HepG2 (cell line): ENCODE measurements around the gene MT1G. TPM values are rescaled to one million over a fixed set of nuclear protein-coding genes. Genes with fewer than 3 reads are reported as not detected.

Experiments
- BATF2 ChIP-seq: sonication (generic); formaldehyde crosslinking; IDR thresholded peaks from 2 replicates; pipeline ENCODE4 v1.8.0; 2022; ENCODE audit warnings: mild to moderate bottlenecking, missing genetic modification reagents, moderate library complexity
- CCAR2 ChIP-seq: fragments of 200-400 bp; formaldehyde crosslinking; optimal IDR thresholded peaks from 2 replicates; pipeline ENCODE3; 2018; ENCODE audit warnings: low read depth, mild to moderate bottlenecking, low read length, moderate library complexity
- GPBP1L1 ChIP-seq: sonication (generic); formaldehyde crosslinking; IDR thresholded peaks from 2 replicates; pipeline ENCODE4 v1.5.0; 2020; ENCODE audit warnings: mild to moderate bottlenecking, missing genetic modification reagents
- PTBP1 ChIP-seq: fragments of 200-400 bp; formaldehyde crosslinking; IDR thresholded peaks from 2 replicates; pipeline ENCODE4 v1.6.1; 2018; ENCODE audit warnings: low read length, low read depth; ENCODE audit not compliant: poor library complexity, severe bottlenecking
- SP4 ChIP-seq: sonication (generic); formaldehyde crosslinking; IDR thresholded peaks from 2 replicates; pipeline ENCODE4 v1.8.1; 2023; ENCODE audit warnings: mild to moderate bottlenecking, missing genetic modification reagents
- ZBTB25 ChIP-seq: IDR thresholded peaks from 2 replicates; pipeline ENCODE4 v1.6.1; 2018; ENCODE audit warnings: missing genetic modification reagents
- ZHX2 ChIP-seq, 2 experiments: sonication (generic) in 1 of 2; formaldehyde crosslinking in 1 of 2; IDR thresholded peaks; 2 replicates each; pipeline versions ENCODE4 v1.6.1 to v1.9.0; 2014 to 2022; ENCODE audit warnings: antibody characterized with exemption in 1 of 2, borderline replicate concordance in 1 of 2, inconsistent platforms in 1 of 2, low read depth in 1 of 2, missing genetic modification reagents in 1 of 2
- ZNF292 ChIP-seq: sonication (generic); formaldehyde crosslinking; IDR thresholded peaks from 2 replicates; pipeline ENCODE4 v1.8.1; 2022; ENCODE audit warnings: mild to moderate bottlenecking, low read depth, missing genetic modification reagents, borderline replicate concordance
- ZNF44 ChIP-seq: sonication (generic); formaldehyde crosslinking; IDR thresholded peaks from 2 replicates; pipeline ENCODE4 v1.5.1; 2020; ENCODE audit warnings: mild to moderate bottlenecking, missing genetic modification reagents
- ZNF441 ChIP-seq: sonication (generic); formaldehyde crosslinking; IDR thresholded peaks from 2 replicates; pipeline ENCODE4 v1.7.0; 2021; ENCODE audit warnings: missing genetic modification reagents, borderline replicate concordance
- ZNF468 ChIP-seq: sonication (generic); formaldehyde crosslinking; IDR thresholded peaks from 2 replicates; pipeline ENCODE4 v1.8.0; 2022; ENCODE audit warnings: mild to moderate bottlenecking, moderate library complexity, missing genetic modification reagents
- ZNF616 ChIP-seq: sonication (generic); formaldehyde crosslinking; IDR thresholded peaks from 2 replicates; pipeline ENCODE4 v1.5.0; 2020; ENCODE audit warnings: low read depth, mild to moderate bottlenecking, missing genetic modification reagents
- ZNF691 ChIP-seq: sonication (generic); formaldehyde crosslinking; IDR thresholded peaks from 2 replicates; pipeline ENCODE4 v1.4.0; 2020; ENCODE audit warnings: missing genetic modification reagents, low read depth, mild to moderate bottlenecking, borderline replicate concordance
- ZNF710 ChIP-seq: sonication (generic); formaldehyde crosslinking; IDR thresholded peaks from 2 replicates; pipeline ENCODE4 v1.5.0; 2020; ENCODE audit warnings: mild to moderate bottlenecking, missing genetic modification reagents, borderline replicate concordance
- polyA plus RNA-seq, 8 experiments: library from polyadenylated mRNA; depleted of rRNA in 3 of 8; stranded (reverse) in 7 of 8; unstranded in 1 of 8; fragments of >200 nt; fragmentation: Illumina TruSeq in 4 of 8; extraction: Trizol in 4 of 8; gene quantifications; 2 replicates each; pipeline versions ENCODE4 v1.2.1 to v1.2.3, GENCODE V29; 2011 to 2016; ENCODE audit warnings: low read depth in 4 of 8, missing spikeins in 1 of 8, mixed read lengths in 1 of 8; ENCODE audit not compliant: insufficient read depth in 1 of 8
- total RNA-seq, 5 experiments: library from RNA; depleted of rRNA; stranded (reverse); fragments of >200 nt; fragmentation: Illumina TruSeq; extraction: Trizol; gene quantifications; 2 replicates each; pipeline ENCODE4 v1.2.3, GENCODE V29; 2016; ENCODE audit warnings: low read depth in 1 of 5

The MT1G gene
- total and polyA plus RNA-seq, 2 of the 13 experiments (the other 11 are each of a cell fraction or from before 2014, with no cell fraction given), result 3.6 to 377 TPM

GRCh38 chr16:56637814-56638750 lies 29.8 kb downstream of the MT1G start, which contains the start of gene MT1A (continued):
- no peak; the same call in 1 of the 2 replicates for TF ChIP-seq ZNF710
- TF ChIP-seq ZNF468 (CRISPR knock-in tag), result no peak
- TF ChIP-seq ZNF691 (CRISPR knock-in tag), result no peak
- peak; percentile 31; the same call in 1 of the 2 replicates for TF ChIP-seq ZNF441 (CRISPR knock-in tag)
- no peak for TF ChIP-seq ZNF44 (CRISPR knock-in tag)
- no peak for TF ChIP-seq ZBTB25 (CRISPR knock-in tag)
- no peak for TF ChIP-seq SP4
- no peak for TF ChIP-seq BATF2 (CRISPR knock-in tag)
- no peak for TF ChIP-seq ZNF616 (CRISPR knock-in tag)
- TF ChIP-seq PTBP1, result no peak
- TF ChIP-seq GPBP1L1 (CRISPR knock-in tag), result no peak
- no peak for TF ChIP-seq ZNF292
- TF ChIP-seq CCAR2, result no peak
- TF ChIP-seq ZHX2 (IDR thresholded peaks at IDR 0.05; ENCODE audit: low read depth), result no peak
- TF ChIP-seq ZHX2 (CRISPR knock-in tag; IDR thresholded peaks at IDR 0.05; ENCODE audit: borderline replicate concordance), result no peak
